ENCODE data around the gene CCDC160.

CCDC160 gene

GRCh38 chrX:134244043-134244442 lies 7.1 kb downstream of the CCDC160 start:
- Histone ChIP-seq H3K27me3 (replicated peaks) (no peaks in the 10 kb centered on the region), H3K4me3 (ENCODE audit: low read depth, low read length) (no peak overlapping the region), H3K27ac (no peak overlapping the region), H3K36me3 (replicated peaks) (no peaks in the 10 kb centered on the region)
- no peak for TF ChIP-seq CTCF (IDR thresholded peaks at IDR 0.05; ENCODE audit: low read depth, low read length, missing control alignments)
- peak; percentile 4 for DNase-seq
- in situ Hi-C loops (cut with HindIII; ENCODE audit: low pct_ligation_motif_present, low sequenced_read_pairs), result no loop called here

- no peak overlapping the region for H3K4me3 ChIP-seq (ENCODE audit: low read depth, low read length)
- no peak overlapping the region for H3K27ac ChIP-seq
- in situ Hi-C loops (cut with HindIII; ENCODE audit: low pct_ligation_motif_present, low sequenced_read_pairs), result no loop called here
- TF ChIP-seq CTCF (IDR thresholded peaks at IDR 0.05; ENCODE audit: low read depth, low read length, missing control alignments), result no peak
- DNase-seq, result no peak
- no peaks in the 10 kb centered on the region for H3K36me3 ChIP-seq (replicated peaks)
- no peaks in the 10 kb centered on the region for H3K27me3 ChIP-seq (replicated peaks)
These were observed 9.3 kb downstream of the CCDC160 start for GRCh38 chrX:134246282-134246681.

GRCh38 chrX:134247492-134247891 lies 10.5 kb downstream of the CCDC160 start:
- no peak for TF ChIP-seq CTCF (IDR thresholded peaks at IDR 0.05; ENCODE audit: low read depth, low read length, missing control alignments)
- Histone ChIP-seq H3K4me3 (ENCODE audit: low read depth, low read length) (no peak overlapping the region), H3K36me3 (replicated peaks) (no peaks in the 10 kb centered on the region), H3K27me3 (replicated peaks) (no peaks in the 10 kb centered on the region), H3K27ac (no peak overlapping the region)
- DNase-seq, result no peak
- in situ Hi-C loops (cut with HindIII; ENCODE audit: low pct_ligation_motif_present, low sequenced_read_pairs), result no loop called here

- in situ Hi-C loops (cut with HindIII; ENCODE audit: low pct_ligation_motif_present, low sequenced_read_pairs), result no loop called here
- Histone ChIP-seq H3K4me3 (ENCODE audit: low read depth, low read length) (no peak overlapping the region), H3K36me3 (replicated peaks) (no peaks in the 10 kb centered on the region), H3K27ac (no peak overlapping the region), H3K27me3 (replicated peaks) (no peaks in the 10 kb centered on the region)
- no peak for DNase-seq
- no peak for TF ChIP-seq CTCF (IDR thresholded peaks at IDR 0.05; ENCODE audit: low read depth, low read length, missing control alignments)
These were observed 12.3 kb downstream of the CCDC160 start for GRCh38 chrX:134249241-134249640.

- no peak overlapping the region for H3K27ac ChIP-seq
- DNase-seq, result no peak
- no peaks in the 10 kb centered on the region for H3K27me3 ChIP-seq (replicated peaks)
- TF ChIP-seq CTCF (IDR thresholded peaks at IDR 0.05; ENCODE audit: low read depth, low read length, missing control alignments), result no peak
- in situ Hi-C loops (cut with HindIII; ENCODE audit: low pct_ligation_motif_present, low sequenced_read_pairs), result no loop called here
- no peaks in the 10 kb centered on the region for H3K36me3 ChIP-seq (replicated peaks)
- H3K4me3 ChIP-seq (ENCODE audit: low read depth, low read length), result no peak overlapping the region
These were observed 14.3 kb downstream of the CCDC160 start for GRCh38 chrX:134251241-134251640.

- in situ Hi-C loops (cut with HindIII; ENCODE audit: low pct_ligation_motif_present, low sequenced_read_pairs), result no loop called here
- TF ChIP-seq CTCF (IDR thresholded peaks at IDR 0.05; ENCODE audit: low read depth, low read length, missing control alignments), result no peak
- no peak overlapping the region for H3K4me3 ChIP-seq (ENCODE audit: low read depth, low read length)
- no peaks in the 10 kb centered on the region for H3K27me3 ChIP-seq (replicated peaks)
- H3K36me3 ChIP-seq (replicated peaks), result no peaks in the 10 kb centered on the region
- no peak overlapping the region for H3K27ac ChIP-seq
- DNase-seq, result no peak
These were observed 17.5 kb downstream of the CCDC160 start for GRCh38 chrX:134254511-134254910.

Data from brain microvascular endothelial cell (primary cell).